HepG2 (cell line): ENCODE results near the gene NAB2. TPM values are rescaled to one million over a fixed set of nuclear protein-coding genes. Genes with fewer than 3 reads are reported as not detected.

Experiments used
- ATAC-seq: fragments of 200-7000 bp; cut with Tn5 transposase; 3 replicates; pipeline ENCODE4 v1.9.1; 2020; ENCODE audit warnings: mild to moderate bottlenecking, moderate library complexity
- BruUV-seq: library from RNA; stranded (reverse); fragments of 400-500 nt; replicated peaks from 2 replicates; lab custom pipeline; 2021; lab: Mats Ljungman, UMichigan
- CTCF ChIA-PET: fragments of 300-600 bp; formaldehyde crosslinking; extraction: SDS; loops from one replicate; lab custom pipeline; 2021; ENCODE audit warnings: low total read pairs, inconsistent platforms, low intra/inter-chr PET ratio; lab: Yijun Ruan, JAX
- POLR2A ChIA-PET: fragments of 350-600 bp; sonication (Branson Sonifier 250); formaldehyde crosslinking; loops from one replicate; lab custom pipeline; 2020; ENCODE audit warnings: antibody characterized with exemption, inconsistent platforms; lab: Yijun Ruan, JAX
- DNase-seq: peaks from one replicate; pipeline ENCODE4 v3.0.0-alpha.2; 2015; ENCODE audit warnings: low spot score
- FAIRE-seq: peaks from 3 replicates; lab custom pipeline; 2011; peaks lifted over from hg19 to GRCh38; lab: Jason Lieb, UNC
- H2AFZ ChIP-seq: one replicate; pipeline ENCODE4 v1.6.1; 2011; ENCODE audit warnings: low read length, inconsistent platforms
- H3K27ac ChIP-seq: fragments of 300-600 bp; 3 replicates; pipeline ENCODE4 v1.8.0; 2011; ENCODE audit warnings: mixed run types, mild to moderate bottlenecking, mixed read lengths, low read length, inconsistent platforms; ENCODE audit not compliant: insufficient read depth; ENCODE audit errors: extremely low read length
- H3K27me3 ChIP-seq, 2 experiments: fragments of 200-600 bp in 1 of 2; 2 replicates in 1 of 2; 3 replicates in 1 of 2; pipeline versions ENCODE4 v1.6.0 to v1.8.0; 2011; ENCODE audit warnings: low read length in 2 of 2, mild to moderate bottlenecking in 2 of 2, moderate library complexity in 2 of 2, inconsistent platforms in 1 of 2; ENCODE audit not compliant: insufficient read depth in 2 of 2, control insufficient read depth in 1 of 2
- H3K36me3 ChIP-seq, 2 experiments: fragments of 200-600 bp in 1 of 2; replicated peaks in 1 of 2; 2 replicates in 1 of 2; 3 replicates in 1 of 2; pipeline versions ENCODE4 v1.5.1 to v1.8.0; 2011; ENCODE audit warnings: low read length in 2 of 2, inconsistent platforms in 1 of 2; ENCODE audit not compliant: insufficient read depth in 2 of 2, control insufficient read depth in 1 of 2
- H3K4me1 ChIP-seq: 2 replicates; pipeline ENCODE4 v1.5.1; 2012; ENCODE audit warnings: low read length, inconsistent platforms; ENCODE audit not compliant: insufficient read depth
- H3K4me2 ChIP-seq: 2 replicates; pipeline ENCODE4 v1.6.0; 2011; ENCODE audit warnings: low read depth, low read length, inconsistent platforms
- H3K4me3 ChIP-seq, 3 experiments: fragments of 200-600 bp in 1 of 3; sonication (generic), shearing (Covaris generic) in 1 of 3; replicated peaks in 1 of 3; 2 replicates each; pipeline ENCODE4 v1.5.1; 2011 to 2016; ENCODE audit warnings: low read length in 3 of 3, inconsistent platforms in 2 of 3, low read depth in 2 of 3, mild to moderate bottlenecking in 2 of 3, control low read depth in 1 of 3, mixed read lengths in 1 of 3; ENCODE audit not compliant: insufficient read depth in 1 of 3
- H3K79me2 ChIP-seq: one replicate; pipeline ENCODE4 v1.6.1; 2011; ENCODE audit warnings: low read length, inconsistent platforms; ENCODE audit not compliant: insufficient read depth
- H3K9ac ChIP-seq: 2 replicates; pipeline ENCODE4 v1.6.0; 2011; ENCODE audit warnings: mild to moderate bottlenecking, low read depth, low read length, inconsistent platforms; ENCODE audit not compliant: insufficient read depth
- H3K9me3 ChIP-seq: 2 replicates; pipeline ENCODE4 v1.5.1; 2012; ENCODE audit warnings: mild to moderate bottlenecking, low read length
- H4K20me1 ChIP-seq: 2 replicates; pipeline ENCODE4 v1.6.0; 2011; ENCODE audit warnings: inconsistent platforms, mild to moderate bottlenecking, low read length, moderate library complexity; ENCODE audit not compliant: insufficient read depth
- MED1 ChIP-seq: sonication (generic); formaldehyde crosslinking; IDR thresholded peaks from 2 replicates; pipeline ENCODE4 v1.4.0; 2020; ENCODE audit warnings: missing genetic modification reagents
- ZFP1 ChIP-seq: IDR thresholded peaks from 2 replicates; pipeline ENCODE4 v1.6.1; 2016
- ZFP82 ChIP-seq: sonication (generic); formaldehyde crosslinking; IDR thresholded peaks from 2 replicates; pipeline ENCODE4 v1.5.1; 2020; ENCODE audit warnings: mild to moderate bottlenecking, missing genetic modification reagents, borderline replicate concordance
- ZNF138 ChIP-seq: sonication (generic); formaldehyde crosslinking; IDR thresholded peaks from 2 replicates; pipeline ENCODE4 v1.5.0; 2020; ENCODE audit warnings: mild to moderate bottlenecking, low read depth, missing genetic modification reagents
- ZNF652 ChIP-seq: IDR thresholded peaks from 2 replicates; pipeline ENCODE4 v1.6.1; 2016; ENCODE audit warnings: low read depth, borderline replicate concordance
- WGBS: methylation state at CpG from one replicate; pipeline ENCODE4 v1.1.6; 2017; ENCODE audit warnings: low lambda C conversion rate; 5-methylcytosine and 5-hydroxymethylcytosine counted together
- in situ Hi-C: cut with HindIII; loops from 2 replicates; pipeline ENCODE4 v1.10.0; 2017; ENCODE audit warnings: low pct_unique_long_range_greater_than_20kb; ENCODE audit not compliant: extremely low pct_ligation_motif_present
- intact Hi-C: fragments of 100-400 bp; cut with micrococcal nuclease; formaldehyde crosslinking; loops from one replicate; pipeline ENCODE4 v1.10.0; 2022; ENCODE audit not compliant: unreplicated experiment
- polyA plus RNA-seq, 8 experiments: library from polyadenylated mRNA; depleted of rRNA in 3 of 8; stranded (reverse) in 7 of 8; unstranded in 1 of 8; fragments of >200 nt; fragmentation: Illumina TruSeq in 4 of 8; extraction: Trizol in 4 of 8; gene quantifications; 2 replicates each; pipeline versions ENCODE4 v1.2.1 to v1.2.3, GENCODE V29; 2011 to 2016; ENCODE audit warnings: low read depth in 4 of 8, missing spikeins in 1 of 8, mixed read lengths in 1 of 8; ENCODE audit not compliant: insufficient read depth in 1 of 8
- total RNA-seq, 5 experiments: library from RNA; depleted of rRNA; stranded (reverse); fragments of >200 nt; fragmentation: Illumina TruSeq; extraction: Trizol; gene quantifications; 2 replicates each; pipeline ENCODE4 v1.2.3, GENCODE V29; 2016; ENCODE audit warnings: low read depth in 1 of 5
- TF ChIP-seq, protein P1 (sequence below): sonication (generic); formaldehyde crosslinking; IDR thresholded peaks from 2 replicates; pipeline ENCODE4 v1.5.0; 2020; ENCODE audit warnings: missing genetic modification reagents, mild to moderate bottlenecking, borderline replicate concordance
- TF ChIP-seq, protein P2 (sequence below): sonication (generic); formaldehyde crosslinking; IDR thresholded peaks from 2 replicates; pipeline ENCODE4 v1.4.0; 2020; ENCODE audit warnings: low read depth, mild to moderate bottlenecking, missing genetic modification reagents

Gene NAB2
- total and polyA plus RNA-seq, 2 of the 13 experiments (the other 11 are each of a cell fraction or from before 2014, with no cell fraction given): 11.7 to 12.9 TPM

DNA sequence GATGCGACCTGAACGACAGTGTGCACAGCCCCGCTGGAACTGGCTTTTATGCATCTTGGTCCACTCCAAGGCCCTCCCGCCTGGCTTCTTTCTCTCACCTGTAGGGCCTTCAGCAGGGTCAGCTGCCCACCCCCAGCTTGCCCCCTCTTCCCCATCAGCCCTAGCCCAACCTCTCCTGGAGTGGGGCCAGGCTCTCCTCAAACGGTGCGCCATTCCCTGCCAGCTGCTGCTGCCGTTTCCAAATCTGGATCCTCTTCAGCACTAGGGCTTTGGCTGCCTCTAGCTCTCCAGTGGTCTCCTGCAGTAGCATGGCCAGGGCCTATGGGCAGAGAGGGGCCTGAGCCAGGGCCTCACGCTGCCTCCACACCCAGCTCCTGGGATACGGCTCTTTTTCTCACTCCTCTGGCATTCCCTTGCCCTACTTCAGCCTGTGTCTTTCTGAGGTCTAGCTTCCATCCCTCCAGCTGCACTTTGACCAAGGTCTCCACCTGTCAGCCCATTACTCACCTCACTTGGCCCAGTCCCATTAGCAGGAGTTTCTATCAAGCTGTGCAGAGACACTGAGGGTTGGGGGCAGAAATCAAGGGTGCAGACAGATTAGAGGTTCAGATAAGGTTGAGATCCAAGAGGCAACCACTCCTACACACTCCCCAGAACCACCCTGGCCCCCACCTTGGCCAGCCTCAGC, 17.3 kb downstream of the NAB2 start:
- TF ChIP-seq, protein P1, sequence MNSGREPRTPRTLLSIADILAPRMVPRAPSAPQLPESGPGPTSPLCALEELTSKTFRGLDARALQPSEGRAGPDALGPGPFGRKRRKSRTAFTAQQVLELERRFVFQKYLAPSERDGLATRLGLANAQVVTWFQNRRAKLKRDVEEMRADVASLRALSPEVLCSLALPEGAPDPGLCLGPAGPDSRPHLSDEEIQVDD (CRISPR knock-in tag): no peak
- TF ChIP-seq MED1 (CRISPR knock-in tag) (no peak), ZNF138 (no peak), ZNF652 (no peak), ZFP1 (no peak), ZFP82 (no peak)
- TF ChIP-seq, protein P2, sequence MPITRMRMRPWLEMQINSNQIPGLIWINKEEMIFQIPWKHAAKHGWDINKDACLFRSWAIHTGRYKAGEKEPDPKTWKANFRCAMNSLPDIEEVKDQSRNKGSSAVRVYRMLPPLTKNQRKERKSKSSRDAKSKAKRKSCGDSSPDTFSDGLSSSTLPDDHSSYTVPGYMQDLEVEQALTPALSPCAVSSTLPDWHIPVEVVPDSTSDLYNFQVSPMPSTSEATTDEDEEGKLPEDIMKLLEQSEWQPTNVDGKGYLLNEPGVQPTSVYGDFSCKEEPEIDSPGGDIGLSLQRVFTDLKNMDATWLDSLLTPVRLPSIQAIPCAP (CRISPR knock-in tag): no peak
- Histone ChIP-seq H3K4me1 (peaks cover 54% of the 10 kb centered on the region), H3K4me2 (no peak overlapping the region), H2AFZ (no peak overlapping the region), H3K27me3 (no peaks in the 10 kb centered on the region; a peak in 1 of 5 replicates), H3K9ac (no peak overlapping the region), H3K79me2 (no peaks in the 10 kb centered on the region), H3K9me3 (no peaks in the 10 kb centered on the region), H3K36me3 (peaks cover 11 to 16% of the 10 kb centered on the region in 2 experiments; a peak in 4 of 5 replicates), H3K4me3 (no peak overlapping the region), H4K20me1 (no peaks in the 10 kb centered on the region), H3K27ac (no peak overlapping the region)
- ChIA-PET CTCF (no interaction called here), POLR2A (interaction anchor here (1.5 kb wide), 1 partner anchor 14 kb away, joined by 3 read pairs; no protein-coding TSS in a partner anchor)
- BruUV-seq: no TSS peak
- no peak for DNase-seq
- no peak for ATAC-seq
- WGBS: 92% methylated on average over 6 of the region's 9 CpGs
- intact Hi-C loops: no loop called here
- FAIRE-seq: no peak
- in situ Hi-C loops: no loop called here
